ENCODE data around the gene PARK7. TPM values are rescaled to one million over a fixed set of nuclear protein-coding genes. Genes with fewer than 3 reads are reported as not detected.

PARK7 gene
- total RNA-seq, 1 donor from 2014 or later = 282 TPM

DNA sequence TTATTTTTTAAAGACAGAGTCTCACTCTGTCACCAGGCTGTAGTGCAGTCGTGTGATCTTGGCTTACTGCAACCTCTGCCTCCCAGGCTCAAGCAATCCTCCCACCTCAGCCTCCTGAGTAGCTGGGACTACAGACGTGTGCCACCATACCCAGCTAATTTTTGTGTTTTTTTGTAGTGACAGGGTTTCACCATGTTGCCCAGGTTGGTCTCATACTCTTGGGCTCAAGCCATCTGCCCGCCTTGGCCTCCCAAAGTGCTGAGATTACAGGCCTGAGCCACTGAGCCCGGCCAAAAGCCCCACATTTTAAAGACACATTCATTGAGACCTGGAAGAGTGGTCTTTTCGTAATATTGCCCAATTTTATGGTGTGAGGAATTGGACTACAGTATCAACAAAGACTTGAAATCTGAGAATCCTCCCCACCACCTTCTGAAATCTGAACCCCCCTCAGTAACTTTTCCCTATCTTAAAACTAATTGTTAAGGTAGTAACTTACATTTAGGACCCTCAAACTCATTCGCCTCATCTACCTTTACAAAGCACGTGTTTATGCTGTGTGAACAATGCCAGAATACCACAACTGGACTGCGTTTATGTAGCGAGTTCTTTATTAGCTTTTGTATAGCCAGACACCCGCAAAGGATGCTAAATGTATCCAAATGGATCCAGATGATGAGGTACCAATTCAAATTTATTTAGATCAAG, 61.9 kb downstream of the PARK7 start:
- no peak for TF ChIP-seq CTCF (conservative IDR thresholded peaks at IDR 0.05; ENCODE audit: low read depth, low read length)
- peak overlapping the region; percentile 74 for H3K4me3 ChIP-seq (ENCODE audit: low read depth, low read length)

DNA sequence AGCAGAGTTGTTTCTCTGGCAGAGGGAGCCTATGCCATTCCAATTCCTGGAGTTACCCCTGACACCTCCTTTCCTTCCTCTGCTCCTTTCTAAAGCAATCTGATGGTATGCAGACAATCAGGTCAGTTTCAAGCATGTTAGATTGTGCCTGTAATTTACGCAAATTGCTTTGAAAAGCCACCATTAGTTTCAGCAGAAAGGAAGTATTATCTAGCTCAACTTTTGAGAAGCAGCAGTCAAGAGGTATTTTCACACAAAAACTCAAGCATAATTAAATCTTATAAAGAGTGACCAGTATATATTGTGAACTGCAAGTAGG, 62.4 kb downstream of the PARK7 start:
- TF ChIP-seq CTCF (conservative IDR thresholded peaks at IDR 0.05; ENCODE audit: low read depth, low read length) = no peak
- no peak for DNase-seq (ENCODE audit: low read depth)
- H3K4me3 ChIP-seq (ENCODE audit: low read depth, low read length) = peak overlapping the region; percentile 74

More for the DNA sequence above, 61.9 kb downstream of the PARK7 start:
- DNase-seq (ENCODE audit: low read depth) = no peak

DNA sequence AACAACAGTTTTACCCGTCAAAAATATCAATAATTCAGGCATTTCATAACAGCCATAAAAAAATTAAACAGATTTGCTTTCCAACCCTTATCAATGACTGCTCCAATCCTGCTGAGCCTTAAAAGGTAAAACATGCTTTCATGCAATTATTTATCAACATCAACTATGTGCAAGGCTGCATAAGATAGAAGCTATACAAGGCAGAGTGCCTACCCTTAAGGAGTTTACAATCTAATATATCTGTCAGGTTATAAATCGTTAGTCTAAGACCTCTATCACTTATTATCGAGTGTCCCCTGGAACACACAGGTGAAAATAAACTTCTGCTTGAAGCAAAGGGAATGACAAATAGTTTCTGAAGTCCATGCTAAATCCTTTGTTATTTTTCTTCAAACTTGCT, 62.8 kb downstream of the PARK7 start:
- H3K4me3 ChIP-seq (ENCODE audit: low read depth, low read length) = peak overlapping the region; percentile 74
- no peak for DNase-seq (ENCODE audit: low read depth)
- no peak for TF ChIP-seq CTCF (conservative IDR thresholded peaks at IDR 0.05; ENCODE audit: low read depth, low read length)

DNA sequence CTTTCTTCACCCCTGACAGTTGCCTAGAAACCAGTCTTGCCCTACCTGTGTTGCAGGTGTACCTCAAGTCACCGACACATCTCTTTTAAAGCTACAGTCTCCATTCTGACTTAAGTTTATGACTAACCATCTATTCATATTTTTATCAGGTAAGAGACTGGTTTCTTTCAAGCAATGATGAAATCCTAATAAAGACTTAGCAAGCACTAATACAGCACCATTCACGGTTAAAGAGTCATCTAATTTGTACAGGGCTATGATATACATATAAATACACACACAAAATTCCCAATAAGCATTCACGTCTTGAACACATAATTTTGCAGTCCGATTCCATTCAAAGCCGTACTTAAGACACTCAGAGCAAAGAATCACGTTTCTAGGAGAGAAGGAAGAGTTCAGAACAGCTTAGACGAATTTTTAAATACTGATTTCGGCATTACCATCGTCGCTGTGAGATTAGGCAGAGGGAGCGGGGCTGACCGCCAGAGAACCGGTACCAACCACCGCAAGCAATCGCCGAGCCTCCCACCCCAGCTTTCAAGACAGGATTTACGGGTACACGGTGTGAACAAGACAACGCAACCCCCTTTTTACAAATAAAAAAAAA, 63.7 kb downstream of the PARK7 start:
- DNase-seq (ENCODE audit: low read depth) = no peak
- no peak for TF ChIP-seq CTCF (conservative IDR thresholded peaks at IDR 0.05; ENCODE audit: low read depth, low read length)
- peak overlapping the region; percentile 74 for H3K4me3 ChIP-seq (ENCODE audit: low read depth, low read length)

DNA sequence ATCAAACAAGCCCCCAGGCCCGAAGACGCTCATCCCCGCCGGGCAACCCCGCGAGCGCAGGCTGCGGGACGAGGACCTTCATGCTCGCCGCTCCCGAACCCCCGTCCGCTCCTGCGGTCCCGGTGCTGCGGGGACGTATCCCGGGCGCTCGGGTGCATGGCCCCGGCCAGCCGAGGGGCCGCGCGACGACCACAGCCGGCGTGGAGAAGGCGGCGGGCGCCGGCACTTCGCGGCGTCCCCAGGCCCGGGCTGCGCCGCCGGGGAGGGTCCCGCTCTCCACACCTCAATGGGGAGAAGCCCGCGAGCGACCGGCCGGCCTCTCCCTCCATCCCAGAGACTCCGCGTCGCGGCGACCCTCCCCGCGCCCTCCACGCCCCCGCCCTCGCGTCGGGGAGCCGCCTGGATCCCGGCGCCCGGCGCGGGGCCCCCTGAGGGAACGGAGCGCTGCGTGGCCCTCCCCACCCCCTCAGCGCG, 64.2 kb downstream of the PARK7 start:
- no peak for DNase-seq (ENCODE audit: low read depth)
- no peak for TF ChIP-seq CTCF (conservative IDR thresholded peaks at IDR 0.05; ENCODE audit: low read depth, low read length)
- H3K4me3 ChIP-seq (ENCODE audit: low read depth, low read length) = peak overlapping the region; percentile 74

DNA sequence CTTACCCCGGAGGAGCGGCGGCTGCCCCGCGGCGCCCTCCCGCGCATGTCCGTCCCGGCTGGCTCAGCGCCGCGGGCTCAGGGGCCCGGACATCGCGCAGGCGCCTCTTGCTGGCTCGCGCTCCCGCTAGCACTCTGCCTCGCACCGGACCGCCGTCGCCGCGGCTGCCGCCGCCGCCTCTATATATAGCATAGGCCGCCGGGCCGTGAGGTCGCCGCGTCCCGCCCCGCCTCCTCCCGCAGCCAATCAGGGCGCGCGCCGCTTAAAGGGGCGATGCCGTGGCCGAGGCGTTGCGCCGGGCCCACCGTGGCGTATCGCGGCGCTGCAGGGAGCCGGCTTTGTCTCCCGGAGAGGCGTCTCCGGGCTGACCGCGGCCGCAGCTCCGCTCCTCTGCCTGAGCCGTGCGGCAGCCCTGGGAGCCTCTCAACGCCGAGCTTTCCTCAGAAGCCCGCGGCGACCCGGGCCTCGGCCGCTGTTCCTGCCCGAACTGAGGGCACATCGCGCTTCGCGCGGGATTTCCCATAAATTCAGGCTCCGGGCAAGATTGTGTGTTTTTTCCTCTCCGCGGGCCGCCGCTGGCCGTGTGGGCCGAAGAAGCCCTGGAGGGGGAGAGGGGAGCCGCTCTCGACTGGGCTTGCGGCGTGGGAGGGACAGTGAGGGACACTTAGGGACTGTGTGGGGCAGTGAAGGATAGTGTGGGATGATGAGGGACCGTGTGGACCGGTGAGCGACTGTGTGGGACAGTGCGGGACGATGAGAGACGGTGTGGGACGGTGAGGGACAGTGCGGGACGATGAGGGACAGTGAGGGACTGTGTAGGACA, 64.9 kb downstream of the PARK7 start, which contains the start of gene ERRFI1:
Gene ERRFI1 (minus strand): TSS at position 157 of the 823 bp plus-strand sequence. CDS start 10,690 bp downstream, outside the sequence.
- peak within 1 kb of the TSS; percentile 74 for H3K4me3 ChIP-seq (ENCODE audit: low read depth, low read length)
- DNase-seq (ENCODE audit: low read depth) = no peak
- no peak for TF ChIP-seq CTCF (conservative IDR thresholded peaks at IDR 0.05; ENCODE audit: low read depth, low read length)
